MM.1S (cell line): ENCODE measurements around the gene ADARB2.

Experiments
- DNase-seq: peaks from one replicate; pipeline ENCODE4 v3.0.0-alpha.2; 2015
- H2AFZ ChIP-seq: fragments of 300-600 bp; sonication (generic); 2 replicates; pipeline ENCODE4 v1.6.0; 2016; ENCODE audit warnings: antibody characterized with exemption, low read length
- H3F3A ChIP-seq: fragments of 300-600 bp; sonication (generic); 2 replicates; pipeline ENCODE4 v1.6.1; 2016; ENCODE audit warnings: mild to moderate bottlenecking, antibody characterized with exemption, low read length, moderate library complexity, mixed read lengths; ENCODE audit not compliant: insufficient read depth
- H3K27ac ChIP-seq: fragments of 300-600 bp; sonication (generic); 2 replicates; pipeline ENCODE4 v1.5.1; 2016; ENCODE audit warnings: mild to moderate bottlenecking, low read length
- H3K27me3 ChIP-seq: fragments of 300-600 bp; sonication (generic); replicated peaks from 2 replicates; pipeline ENCODE4 v1.6.0; 2016; ENCODE audit warnings: low read length; ENCODE audit not compliant: insufficient read depth
- H3K36me3 ChIP-seq: fragments of 300-600 bp; sonication (generic); replicated peaks from 2 replicates; pipeline ENCODE4 v1.6.1; 2016; ENCODE audit warnings: mild to moderate bottlenecking, low read length, mixed read lengths; ENCODE audit not compliant: insufficient read depth
- H3K4me1 ChIP-seq: fragments of 300-600 bp; sonication (generic); 2 replicates; pipeline ENCODE4 v1.6.1; 2016; ENCODE audit warnings: low read length, mixed read lengths
- H3K4me2 ChIP-seq: fragments of 300-600 bp; sonication (generic); 2 replicates; pipeline ENCODE4 v1.6.0; 2016; ENCODE audit warnings: low read depth, low read length
- H3K4me3 ChIP-seq: fragments of 300-600 bp; sonication (generic); 2 replicates; pipeline ENCODE4 v1.5.1; 2016; ENCODE audit warnings: low read length, mixed read lengths
- H3K79me2 ChIP-seq: fragments of 300-600 bp; sonication (generic); 2 replicates; pipeline ENCODE4 v1.6.1; 2016; ENCODE audit warnings: mixed run types, low read length, mixed read lengths
- H3K9ac ChIP-seq: fragments of 300-600 bp; sonication (generic); 2 replicates; pipeline ENCODE4 v1.6.1; 2016; ENCODE audit warnings: low read length, mixed read lengths
- H3K9me2 ChIP-seq: fragments of 300-600 bp; sonication (generic); replicated peaks from 2 replicates; pipeline ENCODE4 v1.6.1; 2016; ENCODE audit warnings: mild to moderate bottlenecking, low read length, mixed read lengths; ENCODE audit not compliant: insufficient read depth
- H3K9me3 ChIP-seq: fragments of 300-600 bp; sonication (generic); replicated peaks from 2 replicates; pipeline ENCODE4 v1.6.1; 2016; ENCODE audit warnings: mild to moderate bottlenecking, low read length, mixed read lengths; ENCODE audit not compliant: insufficient read depth
- H4K20me1 ChIP-seq: fragments of 300-600 bp; sonication (generic); 2 replicates; pipeline ENCODE4 v1.6.1; 2016; ENCODE audit warnings: mild to moderate bottlenecking, low read length, moderate library complexity, mixed read lengths; ENCODE audit not compliant: insufficient read depth
- EZH2 ChIP-seq: fragments of 300-600 bp; sonication (generic); optimal IDR thresholded peaks from 2 replicates; pipeline ENCODE3; 2017; ENCODE audit warnings: low read depth, mild to moderate bottlenecking, antibody characterized with exemption, low read length, mixed read lengths
- EZH2phosphoT487 ChIP-seq: fragments of 300-600 bp; sonication (generic); IDR thresholded peaks from 2 replicates; pipeline ENCODE4 v1.6.1; 2018; ENCODE audit warnings: antibody characterized with exemption, low read length
- TF ChIP-seq, protein P1 (sequence below): fragments of 300-600 bp; sonication (generic); IDR thresholded peaks from 2 replicates; pipeline ENCODE4 v1.5.1; 2016; ENCODE audit warnings: antibody characterized with exemption, low read length, mixed read lengths

The ADARB2 gene

DNA sequence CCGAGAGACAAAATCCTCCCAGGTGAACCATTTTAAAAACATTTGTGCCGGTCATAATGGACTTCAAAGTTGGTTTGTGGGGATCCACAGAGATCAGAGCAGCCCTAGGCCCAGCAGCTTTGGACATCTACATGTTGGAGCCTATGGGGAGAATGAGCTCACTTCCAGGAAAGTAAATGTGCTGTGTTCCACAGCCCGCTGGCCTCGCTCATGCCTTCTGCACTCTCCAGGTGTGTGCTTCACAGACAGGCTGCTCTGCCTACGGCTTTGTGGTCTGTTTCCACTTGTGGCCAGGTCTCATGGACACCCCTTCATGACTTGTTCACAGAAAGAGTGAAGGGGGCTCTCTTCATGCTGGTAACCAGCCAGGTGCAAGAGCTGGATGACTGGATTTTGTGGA lies 141.6 kb downstream of the ADARB2 start:
- Histone ChIP-seq H3K79me2 (no peaks in the 10 kb centered on the region), H3K4me1 (no peaks in the 10 kb centered on the region), H2AFZ (no peak overlapping the region), H3K9me3 (no peaks in the 10 kb centered on the region), H3K36me3 (no peaks in the 10 kb centered on the region), H3K4me3 (no peak overlapping the region), H3F3A (no peaks in the 10 kb centered on the region), H3K27me3 (no peaks in the 10 kb centered on the region), H3K27ac (no peak overlapping the region), H3K9me2 (no peaks in the 10 kb centered on the region), H3K9ac (no peak overlapping the region), H4K20me1 (no peaks in the 10 kb centered on the region), H3K4me2 (no peak overlapping the region)
- no peak for DNase-seq
- TF ChIP-seq EZH2phosphoT487 (no peak), EZH2 (no peak)
- TF ChIP-seq, protein P1, sequence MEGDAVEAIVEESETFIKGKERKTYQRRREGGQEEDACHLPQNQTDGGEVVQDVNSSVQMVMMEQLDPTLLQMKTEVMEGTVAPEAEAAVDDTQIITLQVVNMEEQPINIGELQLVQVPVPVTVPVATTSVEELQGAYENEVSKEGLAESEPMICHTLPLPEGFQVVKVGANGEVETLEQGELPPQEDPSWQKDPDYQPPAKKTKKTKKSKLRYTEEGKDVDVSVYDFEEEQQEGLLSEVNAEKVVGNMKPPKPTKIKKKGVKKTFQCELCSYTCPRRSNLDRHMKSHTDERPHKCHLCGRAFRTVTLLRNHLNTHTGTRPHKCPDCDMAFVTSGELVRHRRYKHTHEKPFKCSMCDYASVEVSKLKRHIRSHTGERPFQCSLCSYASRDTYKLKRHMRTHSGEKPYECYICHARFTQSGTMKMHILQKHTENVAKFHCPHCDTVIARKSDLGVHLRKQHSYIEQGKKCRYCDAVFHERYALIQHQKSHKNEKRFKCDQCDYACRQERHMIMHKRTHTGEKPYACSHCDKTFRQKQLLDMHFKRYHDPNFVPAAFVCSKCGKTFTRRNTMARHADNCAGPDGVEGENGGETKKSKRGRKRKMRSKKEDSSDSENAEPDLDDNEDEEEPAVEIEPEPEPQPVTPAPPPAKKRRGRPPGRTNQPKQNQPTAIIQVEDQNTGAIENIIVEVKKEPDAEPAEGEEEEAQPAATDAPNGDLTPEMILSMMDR: no peak

DNA sequence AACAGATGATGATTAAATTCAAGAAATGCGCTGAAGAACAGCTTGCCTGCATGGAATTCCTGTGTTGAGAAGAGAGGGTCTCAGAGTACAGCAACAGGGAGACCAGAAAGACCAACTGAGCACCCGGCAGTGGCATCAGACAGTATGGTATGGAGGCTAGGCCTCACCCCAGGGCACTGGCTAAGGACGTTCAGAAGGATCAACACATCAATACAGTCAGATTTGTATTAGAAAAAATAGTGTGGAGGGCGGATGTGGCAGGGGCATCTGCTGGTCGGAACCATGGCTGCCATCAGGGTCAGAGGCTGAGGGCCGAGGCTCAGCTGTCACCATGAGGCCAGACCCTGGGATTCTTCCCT lies 142.1 kb downstream of the ADARB2 start:
- no peaks in the 10 kb centered on the region for H3K36me3 ChIP-seq
- H3K9ac ChIP-seq: no peak overlapping the region
- no peaks in the 10 kb centered on the region for H4K20me1 ChIP-seq
- H2AFZ ChIP-seq: no peak overlapping the region
- H3K4me3 ChIP-seq: no peak overlapping the region
- no peak overlapping the region for H3K27ac ChIP-seq
- no peak for DNase-seq
- H3K4me2 ChIP-seq: no peak overlapping the region
- no peaks in the 10 kb centered on the region for H3K9me3 ChIP-seq
- H3K79me2 ChIP-seq: no peaks in the 10 kb centered on the region
- no peak for TF ChIP-seq EZH2
- TF ChIP-seq EZH2phosphoT487: no peak
- TF ChIP-seq, protein P1: no peak
- no peaks in the 10 kb centered on the region for H3F3A ChIP-seq
- no peaks in the 10 kb centered on the region for H3K4me1 ChIP-seq
- no peaks in the 10 kb centered on the region for H3K9me2 ChIP-seq
- no peaks in the 10 kb centered on the region for H3K27me3 ChIP-seq

DNA sequence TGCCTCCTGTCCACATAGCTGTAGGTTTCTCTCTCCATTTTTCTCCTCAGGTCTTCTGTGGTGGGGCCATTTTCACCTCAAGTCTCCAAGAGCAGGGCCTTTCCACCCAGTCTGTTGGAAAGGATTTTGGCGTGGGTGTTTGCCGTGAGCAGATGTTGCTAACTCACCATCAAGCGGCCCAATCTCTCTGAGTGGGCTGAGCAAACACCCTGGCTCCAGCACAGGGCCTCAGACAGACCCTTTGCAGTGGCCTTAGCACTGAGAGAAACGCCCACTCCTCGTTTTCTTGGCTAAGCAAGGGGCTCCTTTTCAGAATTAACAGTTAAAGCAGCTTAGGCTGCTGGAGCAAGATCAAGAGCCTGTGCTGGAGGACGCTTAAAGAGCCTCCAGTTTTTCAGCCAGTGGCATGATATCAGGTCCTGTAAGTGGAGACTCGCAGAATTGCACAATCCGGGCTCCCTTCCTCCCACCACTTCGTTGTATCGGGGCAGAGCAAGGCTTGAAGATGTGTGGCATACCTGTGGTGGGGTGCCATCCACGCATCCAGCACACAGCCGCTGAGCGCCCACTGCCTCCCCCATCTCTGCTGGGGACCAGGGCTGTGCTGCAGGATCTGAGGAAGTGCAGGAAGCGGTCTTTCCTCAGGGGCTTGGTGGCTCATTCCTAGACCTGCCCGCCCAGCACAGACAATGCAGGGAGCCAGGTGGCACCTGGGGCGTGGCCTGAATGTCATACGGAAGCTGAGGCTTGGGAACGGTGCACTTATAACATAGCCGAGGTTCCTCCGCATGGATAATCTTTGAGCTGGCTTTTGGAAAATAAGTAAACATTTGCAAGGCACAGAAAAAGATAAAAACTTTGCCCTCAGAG lies 142.7 kb downstream of the ADARB2 start:
- Histone ChIP-seq H3K4me2 (no peak overlapping the region), H3K9me2 (no peaks in the 10 kb centered on the region), H4K20me1 (no peaks in the 10 kb centered on the region), H3K4me3 (no peak overlapping the region), H3F3A (no peaks in the 10 kb centered on the region), H3K9ac (no peak overlapping the region), H2AFZ (no peak overlapping the region), H3K36me3 (no peaks in the 10 kb centered on the region), H3K9me3 (no peaks in the 10 kb centered on the region), H3K27ac (no peak overlapping the region), H3K4me1 (no peaks in the 10 kb centered on the region), H3K79me2 (no peaks in the 10 kb centered on the region), H3K27me3 (no peaks in the 10 kb centered on the region)
- no peak for DNase-seq
- TF ChIP-seq, protein P1: no peak
- TF ChIP-seq EZH2phosphoT487 (no peak), EZH2 (no peak)
